HG03469 (cell line): ENCODE data around the gene HIPK3.
"Not testable (repeated sequence)": the region's sequence is repeated elsewhere in the genome, so short reads cannot be mapped to it uniquely, and the experiment has no call there.

Experiments used
- ATAC-seq: cut with Tn5 transposase; IDR thresholded peaks from one replicate; pipeline ENCODE4 v1.9.1; 2021; ENCODE audit warnings: mild to moderate bottlenecking, moderate library complexity, moderate number of reproducible peaks; ENCODE audit not compliant: unreplicated experiment

HIPK3 gene

DNA sequence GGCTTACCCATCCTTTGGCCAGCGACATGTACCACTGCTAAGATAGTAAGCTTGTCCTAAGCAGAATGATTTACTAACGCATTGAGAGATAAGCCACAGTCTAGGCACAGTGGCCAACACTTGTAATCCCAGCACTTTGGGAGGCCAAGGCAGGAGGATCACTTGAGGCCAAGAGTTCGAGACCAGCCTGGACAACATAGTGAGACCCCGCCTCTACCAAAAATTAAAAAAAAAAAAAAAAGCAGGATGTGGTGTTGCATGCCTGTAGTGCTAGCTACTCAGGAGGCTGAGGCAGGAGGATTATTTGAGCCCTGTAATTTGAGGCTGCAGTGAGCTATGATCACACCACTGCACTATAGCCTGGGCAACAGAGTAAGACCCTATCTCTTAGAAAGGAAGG, 93.1 kb downstream of the HIPK3 start:
- ATAC-seq: no peak

DNA sequence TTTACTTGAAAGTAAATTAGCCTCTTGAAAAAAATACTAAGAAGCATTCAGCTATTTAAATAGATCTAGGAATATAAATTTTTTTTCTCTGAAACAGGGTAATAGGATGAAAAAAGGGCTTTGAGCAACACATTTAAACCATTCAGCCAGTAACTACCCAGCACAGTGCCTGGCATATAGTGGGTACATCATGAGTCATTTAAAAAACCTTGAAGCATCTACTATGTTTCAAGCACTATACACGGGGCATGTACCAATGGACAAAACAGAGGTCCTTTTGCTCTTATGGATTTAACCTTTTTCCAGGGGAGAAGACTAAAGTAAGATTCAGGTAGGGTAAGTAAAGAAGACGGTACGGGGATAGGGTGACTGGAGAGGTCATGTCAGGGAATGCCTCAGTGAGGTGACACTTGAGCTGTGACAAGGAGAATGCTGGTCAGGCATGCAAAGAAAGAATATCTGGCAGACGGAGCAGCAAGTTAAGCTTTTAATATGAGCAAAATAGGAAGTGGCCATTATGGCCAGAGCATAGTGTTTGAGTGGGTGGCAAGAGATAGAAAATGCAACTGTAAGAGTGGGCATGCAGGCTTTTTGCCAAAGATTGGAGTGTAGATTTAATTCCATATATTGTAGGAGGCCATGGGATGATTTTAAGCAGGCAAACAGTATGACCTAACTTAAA, 101.1 kb downstream of the HIPK3 start:
- no peak for ATAC-seq

DNA sequence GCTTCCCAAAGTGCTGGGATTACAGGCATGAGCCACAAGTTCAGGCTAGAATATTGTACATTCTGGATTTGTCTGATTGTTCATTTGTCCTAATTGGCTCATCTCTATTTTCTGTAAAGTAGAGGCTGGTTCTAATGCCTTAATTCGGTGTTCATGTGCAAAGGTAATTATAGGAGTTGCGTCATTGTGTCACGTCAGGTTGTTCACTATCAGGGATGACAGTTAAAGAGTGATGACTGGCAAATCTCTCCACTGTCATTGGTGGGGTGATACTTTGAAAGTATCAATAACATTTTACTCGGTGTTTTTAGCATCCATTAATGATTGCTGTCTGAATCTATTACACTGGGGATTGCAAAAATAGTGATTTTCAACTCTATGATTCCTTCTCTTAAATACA, 103.5 kb downstream of the HIPK3 start:
- ATAC-seq: no peak

DNA sequence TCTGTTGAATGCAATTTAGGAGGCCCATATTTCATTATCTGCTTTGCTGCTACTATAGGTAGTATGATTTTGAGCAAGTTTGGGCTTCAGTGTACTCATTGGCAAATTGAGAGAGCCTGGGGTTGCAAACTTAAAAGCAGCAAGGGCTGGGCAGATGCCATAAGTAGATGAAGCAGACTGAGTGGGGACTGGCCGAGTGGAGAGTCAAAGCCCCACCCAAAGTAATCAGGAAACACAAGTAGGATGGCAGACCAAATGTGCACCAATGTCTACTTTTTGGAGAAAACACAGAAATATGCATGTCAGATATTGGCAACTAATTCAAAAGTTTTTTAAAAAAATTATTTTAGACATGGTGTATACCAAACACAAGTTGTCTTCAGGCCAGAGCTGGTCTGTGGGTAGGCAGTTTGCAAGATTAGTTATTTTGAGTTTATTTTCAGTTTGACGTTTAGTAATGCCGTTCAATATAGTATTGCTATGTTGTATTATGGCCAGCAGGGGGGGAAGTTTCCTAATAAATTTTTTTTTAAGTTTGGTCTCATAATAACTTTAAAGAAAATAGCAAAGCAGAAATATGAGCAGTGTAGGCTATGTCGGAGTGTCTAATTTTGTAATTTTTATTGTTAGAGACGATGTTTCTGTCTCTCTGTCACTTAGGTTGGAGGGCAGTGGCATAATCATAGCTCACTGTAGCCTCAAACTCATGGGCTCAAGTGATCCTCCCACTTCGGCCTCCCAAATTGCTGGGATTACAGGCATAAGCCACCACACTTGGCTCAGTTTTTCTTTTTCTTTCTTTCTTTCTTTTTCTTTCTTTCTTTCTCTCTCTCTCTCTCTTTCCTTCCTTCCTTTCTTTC, 105.1 kb downstream of the HIPK3 start:
- ATAC-seq: no peak

DNA sequence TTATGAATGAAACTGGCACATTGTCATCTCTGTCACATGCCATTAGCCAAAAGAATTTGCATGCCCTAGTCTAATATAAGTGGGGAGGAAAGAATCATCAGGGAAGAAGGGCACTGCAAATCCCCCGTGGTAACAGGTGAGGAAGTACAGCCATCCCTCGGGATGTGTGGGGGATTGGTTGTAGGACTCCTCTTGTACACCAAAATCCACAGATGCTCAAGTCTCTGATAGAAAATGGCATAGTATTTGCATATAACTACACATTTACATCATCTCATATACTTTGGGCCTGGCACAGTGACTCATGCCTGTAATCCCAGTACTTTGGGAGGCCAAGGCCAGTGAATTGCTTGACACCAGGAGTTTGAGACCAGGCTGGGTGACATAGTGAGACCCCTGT, 109.7 kb downstream of the HIPK3 start:
- no peak for ATAC-seq

DNA sequence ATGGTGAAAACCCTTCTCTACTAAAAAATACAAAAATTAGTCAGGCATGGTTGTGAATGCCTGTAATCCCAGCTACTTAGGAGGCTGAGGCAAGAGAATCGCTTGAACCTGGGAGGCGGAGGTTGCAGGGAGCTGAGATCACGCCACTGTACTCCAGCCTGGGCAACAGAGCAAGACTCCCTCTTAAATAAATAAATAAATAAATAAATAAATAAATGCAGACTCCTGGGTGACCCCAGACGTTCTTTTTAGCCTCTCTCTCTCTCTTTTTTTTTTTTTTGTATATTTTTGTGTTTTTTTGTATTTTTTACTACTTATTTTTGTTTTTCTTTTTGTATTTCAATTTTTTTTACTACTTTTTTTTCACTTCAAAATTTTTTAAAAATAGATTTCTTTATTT, 111.3 kb downstream of the HIPK3 start:
- not testable (repeated sequence) for ATAC-seq

DNA sequence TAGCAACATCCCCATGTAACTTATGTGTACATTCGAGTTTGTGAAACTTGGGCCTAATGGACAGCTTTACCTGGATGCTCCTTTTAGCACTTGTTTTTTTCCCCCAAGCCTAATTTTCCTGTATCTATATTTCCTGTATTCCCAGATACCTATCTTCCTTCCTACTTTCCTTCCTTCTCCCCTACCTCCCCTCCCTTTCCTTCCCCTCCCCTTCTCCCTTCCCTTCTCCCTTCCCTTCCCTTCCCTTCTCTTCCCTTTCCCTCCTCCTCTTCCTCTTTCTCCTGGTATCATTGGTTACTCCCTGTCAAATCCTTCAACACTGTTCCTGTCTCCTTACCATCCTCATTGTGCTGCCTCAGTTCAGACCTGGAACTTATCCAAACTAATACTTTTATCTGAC, 111.8 kb downstream of the HIPK3 start:
- ATAC-seq: no peak

DNA sequence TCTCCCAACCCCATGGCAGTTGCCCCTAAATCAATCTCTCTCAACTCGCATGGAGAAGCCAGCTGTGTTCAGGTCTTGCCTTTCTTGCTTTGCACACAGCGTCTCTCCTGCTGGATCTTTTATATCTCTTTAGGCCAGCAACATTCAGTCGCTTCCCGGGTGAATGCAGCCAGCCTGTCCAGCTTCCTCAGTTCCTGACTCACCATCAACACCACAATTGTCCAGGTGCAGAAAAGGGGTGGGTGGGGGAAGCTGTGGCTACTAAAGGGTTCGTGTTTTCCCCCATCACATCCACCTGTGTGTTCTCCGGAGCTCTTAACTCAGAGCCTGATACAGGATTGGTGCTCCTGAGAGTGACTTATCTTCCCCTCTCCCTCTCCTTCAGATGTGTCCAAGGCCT, 116.5 kb downstream of the HIPK3 start:
- no peak for ATAC-seq

DNA sequence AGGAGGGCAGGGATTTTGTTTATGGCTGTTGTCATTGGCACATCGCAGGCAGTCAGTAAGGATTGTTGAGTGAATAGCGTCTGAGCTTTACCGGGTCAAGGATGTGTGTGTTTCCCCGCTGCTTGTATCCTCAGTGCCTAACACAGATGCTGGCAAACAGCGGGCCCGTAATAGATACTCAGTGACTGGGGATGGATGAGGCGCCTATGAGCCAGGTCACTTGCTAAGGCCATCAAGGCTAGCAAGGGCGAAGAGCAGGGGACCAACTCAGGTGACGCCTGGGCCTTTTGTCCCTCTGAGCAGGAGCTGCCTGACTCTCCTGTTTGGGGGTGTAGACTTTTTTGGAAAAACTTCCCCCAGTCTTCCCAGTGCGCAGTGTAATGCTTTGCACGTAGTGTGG, 118.1 kb downstream of the HIPK3 start:
- ATAC-seq: no peak

DNA sequence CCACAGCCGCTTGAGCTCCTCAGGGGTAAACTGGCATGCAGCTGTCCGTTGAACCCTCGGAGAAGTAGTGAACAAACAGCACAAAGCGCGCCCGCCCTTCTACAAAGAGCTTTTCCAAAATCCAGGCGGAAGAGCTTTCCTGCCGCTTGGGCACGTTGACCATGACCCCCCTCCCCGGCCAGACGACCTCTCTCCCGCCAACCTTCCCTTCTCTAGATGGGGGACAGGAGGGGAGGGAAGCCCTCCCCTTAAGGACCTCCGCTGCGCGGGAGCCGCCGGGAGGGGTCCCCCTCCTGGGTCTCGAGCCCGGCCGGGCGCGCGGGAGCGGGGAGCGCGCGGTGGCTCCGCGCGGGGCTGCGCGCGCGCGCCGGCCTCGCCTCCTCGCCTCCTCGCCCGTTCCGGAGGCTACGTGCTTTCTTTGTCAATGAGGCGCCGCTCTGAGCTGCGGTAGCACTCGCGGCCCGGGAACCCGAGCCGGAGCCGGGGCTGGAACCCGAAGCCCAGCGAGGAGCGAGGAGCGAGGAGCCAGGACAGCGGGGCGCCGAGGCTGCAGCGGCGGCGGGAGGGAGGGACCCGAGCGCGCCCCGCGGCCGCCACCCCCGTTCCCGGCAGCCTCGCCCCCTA, 118.6 kb downstream of the HIPK3 start, which contains the start of gene KIAA1549L:
Gene KIAA1549L, plus strand, starts transcription at position 421 of the 624 bp plus-strand sequence.
- no peak for ATAC-seq

DNA sequence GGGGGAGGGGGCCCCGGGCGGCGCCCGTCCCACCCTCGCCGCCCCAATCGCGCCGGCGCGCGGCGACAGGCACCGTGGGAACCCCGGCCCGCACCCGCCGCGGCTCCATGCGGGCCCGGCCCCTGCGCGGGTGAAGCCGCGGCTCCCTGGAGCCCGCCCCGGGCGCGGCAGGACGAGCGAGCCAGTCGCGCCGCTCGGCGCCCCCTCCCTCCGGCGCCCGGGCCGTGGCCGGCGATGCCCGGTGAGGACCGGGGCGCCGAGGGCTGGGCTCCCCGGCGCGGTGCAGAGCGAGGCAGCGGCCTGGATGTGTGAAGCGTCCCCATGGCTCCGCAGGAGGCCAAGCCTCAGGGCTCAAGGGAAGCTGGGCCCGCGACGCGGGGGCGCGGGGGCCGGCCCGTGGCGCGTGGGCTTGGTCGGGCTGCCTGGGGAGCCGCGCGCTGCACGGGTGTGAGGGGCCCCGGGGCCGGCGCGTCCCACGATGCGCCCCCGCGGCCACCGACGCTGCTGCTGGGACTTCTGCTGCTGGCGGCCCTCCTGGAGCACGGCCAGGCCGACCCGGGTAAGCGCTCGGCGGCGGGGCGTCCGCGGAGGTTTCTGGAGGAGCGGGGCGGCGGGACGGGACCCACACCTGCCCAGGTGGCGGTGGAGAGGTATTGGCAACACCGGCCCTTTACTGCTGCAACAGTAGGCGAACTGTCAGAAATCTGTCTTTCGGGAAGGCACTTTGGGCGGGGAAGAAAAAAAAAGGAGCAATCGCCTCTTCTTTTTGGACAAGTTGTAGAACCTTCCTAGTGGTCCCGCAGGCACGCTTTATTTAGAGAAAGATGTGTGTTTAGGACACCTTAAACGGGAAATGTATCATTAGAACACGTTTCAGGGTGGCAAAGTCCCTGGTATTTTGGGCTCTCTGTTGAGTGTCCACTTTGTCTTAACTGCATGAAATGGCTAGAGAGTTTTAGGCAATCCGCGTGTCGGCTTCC, 119.4 kb downstream of the HIPK3 start:
- no peak for ATAC-seq

DNA sequence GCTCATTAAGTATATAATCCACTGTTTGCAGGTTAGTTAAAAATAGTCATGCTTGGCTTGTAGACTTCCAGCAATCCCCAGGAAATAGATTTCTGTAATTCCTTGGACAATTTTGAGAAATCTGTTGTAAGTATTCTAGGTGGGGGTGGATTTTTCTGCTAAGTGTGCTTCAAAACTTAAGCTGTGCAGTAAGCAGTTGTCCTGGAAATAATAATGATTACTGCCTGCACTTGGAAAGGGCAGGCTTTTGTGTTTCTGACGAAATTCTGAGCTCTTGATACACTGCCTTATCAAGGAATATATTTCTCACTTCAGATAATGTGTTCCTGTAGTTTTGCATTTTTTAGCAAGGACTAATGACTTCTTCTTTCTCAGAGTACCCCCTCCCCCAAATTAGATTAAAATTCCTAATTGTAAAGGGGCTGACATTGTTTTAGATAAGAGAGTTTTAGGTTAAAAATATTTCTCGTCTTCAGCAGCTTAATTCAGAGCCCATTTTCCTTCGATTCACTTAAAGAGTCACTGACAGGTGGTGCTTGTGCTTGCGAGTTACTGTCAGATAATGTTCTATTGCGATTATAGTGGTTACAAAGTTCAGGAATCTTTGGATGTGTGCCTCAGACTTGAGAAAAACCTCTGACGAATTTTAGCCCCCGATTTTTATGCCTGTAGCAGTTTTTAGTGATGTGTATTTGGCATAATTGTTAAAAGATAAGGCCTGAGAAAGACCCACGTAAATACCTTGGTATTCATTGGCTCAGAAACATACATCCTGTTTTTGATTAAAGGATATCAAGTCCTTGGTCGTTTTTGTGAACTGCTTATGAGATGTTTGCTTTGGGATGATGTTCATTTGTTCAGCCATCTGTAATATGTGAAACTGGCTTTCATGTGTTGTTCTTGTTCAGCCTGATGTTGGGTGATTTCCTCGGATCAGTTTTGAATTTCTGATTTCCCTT, 120.5 kb downstream of the HIPK3 start:
- ATAC-seq: no peak

DNA sequence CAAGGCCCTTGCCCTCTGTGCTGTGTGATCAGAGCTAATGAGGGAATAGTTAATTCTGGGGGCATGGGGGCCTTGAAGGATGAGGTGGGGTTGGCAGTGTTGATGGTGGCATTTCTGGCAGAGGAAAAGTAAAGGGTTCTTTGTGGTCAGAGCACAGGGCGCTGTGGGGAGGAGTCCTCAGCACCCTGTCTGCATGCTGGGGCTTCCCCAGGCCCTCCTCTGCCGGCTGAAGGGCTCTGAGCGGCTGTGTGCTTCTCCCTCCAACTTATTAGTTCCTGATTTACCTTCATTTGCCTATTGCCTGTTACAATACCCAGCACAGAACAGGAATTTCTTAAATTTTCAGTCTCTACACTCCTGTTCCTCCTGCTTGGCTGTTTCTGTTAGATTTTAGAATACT, 122.8 kb downstream of the HIPK3 start:
- ATAC-seq: no peak

DNA sequence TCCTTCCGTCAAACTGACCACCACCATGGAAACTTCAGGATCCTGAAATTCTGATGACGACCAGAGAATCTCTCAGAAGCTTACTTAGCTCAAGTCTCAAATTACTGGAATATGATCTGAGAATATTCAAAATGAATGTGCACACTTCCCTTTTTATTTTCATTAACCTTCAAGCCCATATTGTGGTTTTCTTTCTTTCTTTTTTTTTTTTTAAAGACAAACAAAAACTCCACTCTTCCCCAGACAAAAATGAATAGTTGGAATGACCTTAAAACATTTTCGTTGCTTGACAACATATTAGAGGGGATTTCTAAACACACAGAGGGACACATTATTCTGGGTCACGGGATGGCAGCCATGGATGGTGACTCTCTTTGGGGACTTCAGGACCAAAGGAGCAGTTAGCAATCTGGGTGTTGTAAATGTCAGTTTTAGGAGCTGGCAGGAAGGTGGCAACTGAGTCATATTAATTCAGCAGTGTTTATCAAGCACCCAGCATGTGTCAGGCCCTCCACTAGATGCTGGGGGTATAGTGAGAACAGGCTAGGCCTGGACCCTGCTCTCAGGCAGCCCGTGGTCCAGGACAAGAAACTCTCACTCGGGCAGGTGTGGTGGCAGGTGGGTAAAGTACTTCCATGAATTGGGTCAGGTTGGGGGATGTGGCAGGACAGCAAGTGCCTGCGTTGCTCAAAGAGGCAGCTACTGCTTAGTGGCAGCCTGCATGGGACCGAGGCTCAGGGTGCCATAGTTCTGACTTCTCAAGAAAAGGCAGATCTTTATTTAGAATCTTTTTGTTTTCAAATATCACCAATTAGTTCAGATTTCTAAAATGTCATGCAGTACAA, 126.1 kb downstream of the HIPK3 start:
- ATAC-seq: no peak

DNA sequence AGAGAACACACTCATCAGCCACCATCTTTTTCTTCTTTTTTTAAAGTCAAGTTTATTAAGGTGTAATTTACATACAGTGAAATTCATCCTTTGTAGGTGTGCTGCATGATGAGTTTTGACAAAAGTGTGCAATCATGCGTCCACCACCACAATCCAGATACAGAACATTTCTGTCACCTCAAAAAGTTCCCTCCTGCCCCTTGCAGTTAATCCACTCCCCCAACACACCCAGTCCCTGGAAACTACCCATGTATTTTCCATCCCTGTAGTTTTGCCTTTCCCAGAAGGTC, 126.7 kb downstream of the HIPK3 start:
- ATAC-seq: no peak

DNA sequence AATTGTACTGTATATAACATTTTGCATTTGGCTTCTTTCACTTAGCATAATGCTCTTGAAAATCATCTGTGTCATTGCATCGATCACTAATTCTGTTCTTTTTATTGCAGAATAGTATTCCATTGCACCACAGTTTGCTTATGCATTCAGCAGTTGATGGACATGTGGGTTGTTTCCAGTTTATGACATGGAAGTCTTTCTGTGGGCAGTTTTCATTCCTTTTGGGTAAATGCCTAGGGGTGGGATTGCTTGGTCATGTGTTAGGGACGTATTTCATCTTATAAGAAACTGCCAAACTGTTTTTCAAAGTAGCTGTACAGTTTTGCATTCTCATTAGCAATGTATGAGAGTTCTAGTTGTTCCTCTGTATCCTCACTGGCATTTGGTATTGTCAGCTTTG, 127.0 kb downstream of the HIPK3 start:
- ATAC-seq: no peak

DNA sequence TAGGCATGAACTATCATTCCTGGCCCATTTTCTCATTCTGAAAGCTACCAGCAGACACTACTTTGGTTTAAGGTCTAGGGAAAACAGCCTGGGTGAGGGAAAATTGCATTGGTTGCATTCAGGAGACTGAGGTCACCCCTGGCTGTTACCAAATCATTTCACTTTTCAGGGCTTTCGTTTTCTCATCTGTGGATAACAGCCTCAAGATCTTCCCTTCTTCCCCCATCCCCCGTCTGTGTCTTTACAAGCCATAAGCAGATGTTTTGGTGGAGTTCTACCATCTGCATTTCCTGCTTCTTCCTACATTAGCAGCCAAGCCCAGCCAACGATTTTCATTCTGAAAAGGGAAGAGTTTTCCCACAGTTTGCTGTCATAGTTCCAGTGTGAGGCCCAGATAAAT, 130.4 kb downstream of the HIPK3 start:
- ATAC-seq: no peak

DNA sequence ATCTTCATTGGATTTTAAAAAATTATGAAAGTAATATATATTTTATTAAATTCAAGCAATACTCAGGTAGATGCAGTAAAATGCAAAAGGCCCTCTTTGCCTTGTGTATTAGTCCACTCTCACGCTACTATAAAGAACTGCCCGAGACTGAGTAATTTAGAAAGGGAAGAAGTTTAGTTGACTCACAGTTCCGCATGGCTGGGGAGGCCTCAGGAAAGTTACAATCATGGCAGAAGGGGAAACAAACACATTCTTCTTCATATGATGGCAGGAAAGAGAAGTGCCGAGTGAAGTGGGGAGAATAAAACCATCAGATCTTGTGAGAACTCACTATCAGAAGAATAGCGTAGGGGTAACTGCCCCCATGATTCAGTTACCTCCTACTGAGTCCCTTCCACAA, 130.8 kb downstream of the HIPK3 start:
- ATAC-seq: no peak
